ENCODE results near the gene SEC14L6. TPM values are rescaled to one million over a fixed set of nuclear protein-coding genes. Genes with fewer than 3 reads are reported as not detected.
A peak's percentile ranks its signal among the peaks of the same experiment; 100 is the strongest.

The SEC14L6 gene
- polyA plus RNA-seq, 3 donors, result not detected

- no peak overlapping the region for H3K27ac ChIP-seq (ENCODE audit: low read depth in 1 of 2, low read length in 2 of 2)
- H3K9me3 ChIP-seq (replicated peaks in 1 of 2; ENCODE audit: control insufficient read depth in 1 of 2, insufficient read depth in 1 of 2, low read length in 2 of 2), result no peaks in the 10 kb centered on the region
- H3K9ac ChIP-seq (ENCODE audit: insufficient read depth, low read length, poor library complexity, severe bottlenecking), result no peak overlapping the region
- H3K36me3 ChIP-seq (replicated peaks in 1 of 2; ENCODE audit: control insufficient read depth in 1 of 2, insufficient read depth in 2 of 2, low read length in 2 of 2), result peaks cover 98 to 100% of the 10 kb centered on the region in 2 donors
- H3K4me1 ChIP-seq (ENCODE audit: control insufficient read depth in 1 of 2, insufficient read depth in 2 of 2, low read length in 2 of 2), result no peaks in the 10 kb centered on the region
- peak overlapping the region in 1 of 7 donors; percentile 32 for H3K27ac Mint-ChIP-seq
- TF ChIP-seq CTCF (IDR thresholded peaks at IDR 0.05), result no peak
- H3K4me3 Mint-ChIP-seq, result no peak overlapping the region
- H3K79me2 ChIP-seq (ENCODE audit: insufficient read depth, low read length), result no peaks in the 10 kb centered on the region
- no peaks in the 10 kb centered on the region for H4K20me1 ChIP-seq (ENCODE audit: insufficient read depth, low read length)
- peaks cover 0 to under 1% (median 0%) of the 10 kb centered on the region in 3 donors for H3K27me3 Mint-ChIP-seq (ENCODE audit: low read depth in 3 of 3)
- WGBS (ENCODE audit: insufficient coverage), result 96% methylated on average over 8 of the region's 13 CpGs
- H3K36me3 Mint-ChIP-seq, result peaks cover 90 to 100% of the 10 kb centered on the region in 2 donors
- H3K4me3 ChIP-seq (replicated peaks in 1 of 3; ENCODE audit: low read depth in 2 of 3, low read length in 3 of 3), result no peak overlapping the region
- H3K9me3 Mint-ChIP-seq, result no peaks in the 10 kb centered on the region
- no peak for DNase-seq
- intact Hi-C loops (cut with micrococcal nuclease), result no loop called here
- H3K27me3 ChIP-seq (ENCODE audit: control insufficient read depth in 2 of 2, insufficient read depth in 2 of 2, low read length in 2 of 2), result no peaks in the 10 kb centered on the region
- no peak overlapping the region for H2AFZ ChIP-seq (ENCODE audit: insufficient read depth, low read depth, low read length, poor library complexity, severe bottlenecking)
- no peaks in the 10 kb centered on the region for H3K4me1 Mint-ChIP-seq
- H3K4me2 ChIP-seq (replicated peaks; ENCODE audit: extremely low read depth, low read length, poor library complexity, severe bottlenecking), result no peak overlapping the region
Measured at GRCh38 chr22:30582788-30583545, 36.4 kb upstream of the SEC14L6 start.

GRCh38 chr22:30582051-30582450 is 35.5 kb upstream of the SEC14L6 start:
- H3K36me3 ChIP-seq (replicated peaks in 1 of 2; ENCODE audit: control insufficient read depth in 1 of 2, insufficient read depth in 2 of 2, low read length in 2 of 2), result peaks cover 98 to 100% of the 10 kb centered on the region in 2 donors
- no peaks in the 10 kb centered on the region for H3K79me2 ChIP-seq (ENCODE audit: insufficient read depth, low read length)
- H3K9ac ChIP-seq (ENCODE audit: insufficient read depth, low read length, poor library complexity, severe bottlenecking), result no peak overlapping the region
- H3K4me1 Mint-ChIP-seq, result no peaks in the 10 kb centered on the region
- DNase-seq, result no peak
- no peak overlapping the region for H3K27ac ChIP-seq (ENCODE audit: low read depth in 1 of 2, low read length in 2 of 2)
- H3K9me3 Mint-ChIP-seq, result no peaks in the 10 kb centered on the region
- whole genome bisulfite sequencing (ENCODE audit: insufficient coverage), result 96% methylated on average over 6 of the region's 6 CpGs
- no peak overlapping the region for H3K4me3 ChIP-seq (replicated peaks in 1 of 3; ENCODE audit: low read depth in 2 of 3, low read length in 3 of 3)
- H3K27ac Mint-ChIP-seq, result no peak overlapping the region
- H3K4me2 ChIP-seq (replicated peaks; ENCODE audit: extremely low read depth, low read length, poor library complexity, severe bottlenecking), result no peak overlapping the region
- TF ChIP-seq CTCF (IDR thresholded peaks at IDR 0.05), result no peak
- no peaks in the 10 kb centered on the region for H3K4me1 ChIP-seq (ENCODE audit: control insufficient read depth in 1 of 2, insufficient read depth in 2 of 2, low read length in 2 of 2)
- intact Hi-C loops (cut with micrococcal nuclease), result no loop called here
- no peaks in the 10 kb centered on the region for H3K9me3 ChIP-seq (replicated peaks in 1 of 2; ENCODE audit: control insufficient read depth in 1 of 2, insufficient read depth in 1 of 2, low read length in 2 of 2)
- no peak overlapping the region for H3K4me3 Mint-ChIP-seq
- H3K27me3 ChIP-seq (ENCODE audit: control insufficient read depth in 2 of 2, insufficient read depth in 2 of 2, low read length in 2 of 2), result no peaks in the 10 kb centered on the region
- peaks cover 0 to 2% (median 1%) of the 10 kb centered on the region in 3 donors for H3K27me3 Mint-ChIP-seq (ENCODE audit: low read depth in 3 of 3)
- H2AFZ ChIP-seq (ENCODE audit: insufficient read depth, low read depth, low read length, poor library complexity, severe bottlenecking), result no peak overlapping the region
- peaks cover 89 to 100% of the 10 kb centered on the region in 2 donors for H3K36me3 Mint-ChIP-seq
- H4K20me1 ChIP-seq (ENCODE audit: insufficient read depth, low read length), result no peaks in the 10 kb centered on the region

All from CD14-positive monocyte (primary cell).